Heart right ventricle (tissue), 16 donors: ENCODE results near the gene FHOD3. TPM values are rescaled to one million over a fixed set of nuclear protein-coding genes. Genes with fewer than 3 reads are reported as not detected.
"Not testable (repeated sequence)": the region's sequence is repeated elsewhere in the genome, so short reads cannot be mapped to it uniquely, and the experiment has no call there.

ENCODE experiments used
- ATAC-seq, 8 donors: fragments of 200-7000 bp; cut with Tn5 transposase; one replicate each; pipeline ENCODE4 v1.9.1; 2020; ENCODE audit warnings: mild to moderate bottlenecking in 8 of 8, moderate library complexity in 8 of 8, moderate number of reproducible peaks in 1 of 8
- DNase-seq, 2 donors: peaks; one replicate each; pipeline ENCODE4 v3.0.0-alpha.2; 2020
- H3K27ac ChIP-seq, 10 donors: fragments of 200-600 bp; sonication (generic) in 2 of 10; one replicate each; pipeline versions ENCODE4 v1.5.0 to v1.8.0; 2020 to 2022; ENCODE audit warnings: mild to moderate bottlenecking in 3 of 10
- H3K27me3 ChIP-seq, 7 donors: fragments of 200-600 bp; one replicate each; pipeline ENCODE4 v1.8.0; 2021 to 2022; ENCODE audit warnings: mild to moderate bottlenecking in 2 of 7
- H3K36me3 ChIP-seq, 9 donors: fragments of 200-600 bp; sonication (generic) in 1 of 9; one replicate each; pipeline versions ENCODE4 v1.5.0 to v1.8.0; 2020 to 2022; ENCODE audit warnings: mild to moderate bottlenecking in 2 of 9
- H3K4me1 ChIP-seq, 9 donors: fragments of 200-600 bp; sonication (generic) in 1 of 9; one replicate each; pipeline versions ENCODE4 v1.5.0 to v1.8.0; 2020 to 2022; ENCODE audit warnings: mild to moderate bottlenecking in 4 of 9
- H3K4me3 ChIP-seq, 10 donors: fragments of 200-600 bp; sonication (generic) in 2 of 10; one replicate each; pipeline versions ENCODE4 v1.5.0 to v1.8.0; 2020 to 2022; ENCODE audit warnings: mild to moderate bottlenecking in 7 of 10, moderate library complexity in 2 of 10
- H3K9me3 ChIP-seq, 11 donors: fragments of 200-600 bp in 10 of 11; sonication (generic) in 2 of 11; one replicate each; pipeline versions ENCODE4 v1.5.0 to v1.8.0; 2013 to 2022; ENCODE audit warnings: mild to moderate bottlenecking in 2 of 11, control low read depth in 1 of 11, moderate library complexity in 1 of 11
- CTCF ChIP-seq, 9 donors: fragments of 200-600 bp; sonication (generic) in 2 of 9; IDR thresholded peaks; one replicate each; pipeline versions ENCODE4 v1.5.0 to v1.8.0; 2021 to 2022; ENCODE audit warnings: antibody characterized with exemption in 9 of 9, mild to moderate bottlenecking in 5 of 9, moderate library complexity in 1 of 9
- WGBS, 2 donors: extraction: QIAGEN DNeasy Blood & Tissue Kit; methylation state at CpG; one replicate each; pipeline ENCODE4 v1.1.7; 2013; ENCODE audit warnings: inconsistent platforms in 1 of 2; 5-methylcytosine and 5-hydroxymethylcytosine counted together
- intact Hi-C, 10 donors: fragments of 100-400 bp; cut with DNase I; formaldehyde crosslinking; loops; one replicate each; pipeline versions ENCODE4 v1.11.1 to v1.14.2; 2022
- polyA plus RNA-seq, 2 donors: library from polyadenylated mRNA; stranded (reverse); fragments of 200-250 nt; gene quantifications; one replicate each; pipeline ENCODE4 v1.2.3, GENCODE V29; 2013
- total RNA-seq, 10 donors: library from RNA; stranded (reverse); fragmentation: NEBNext Ultra II Directional in 3 of 10; extraction: Animal tissue kit (Norgen Biotek cat#: 25700) in 3 of 10; gene quantifications; one replicate each; pipeline versions ENCODE4 v1.2.1 to v1.2.4, GENCODE V29; 2021 to 2023
- donor health status: Arrhythmogenic right ventricular cardiomyopathy.
- donor health status: ischemic (EF 13 %, LVEDD 7.1; RV severe dilation, severe dysfunction).
- donor health status: healthy with polysubstance abuse.
- donor health status: DM: no; HTN: yes; CAD: no.
- donor health status: DM: no; HTN: no; CAD: no.
- donor health status: ischemic (EF 25% LVEDD 6.9; RV normal size, moderate dysfunction).
- donor health status: ischemic (EF 25% LVEDD 5.7; RV mildly dilated, moderate dysfunction).
- donor health status: healthy.
- donor health status: DM: yes; HTN: yes; CAD: no.
- donor health status: Ischemic cardiomyopathy.
- donor health status: ischemic (EF 35%, LVEDD 5.7; RV mildly dilated, moderate dysfunction).
- donor health status: nonischemic (EF 11% LVEDD 7.7; RV severe dilation, severe dysfunction).
- donor health status: DM: yes; HTN: yes; CAD: no.
- donor health status: PGD.
- donor health status: ischemic (EF 29% LVEDD 5.4; RV normal size, mild dysfunction).
- donor health status: nonischemic (EF 23%, LVEDD 6.1; RV moderate dilation, normal function).

Gene FHOD3
- total and polyA plus RNA-seq, 12 donors: 81.8 to 484 (median 356) TPM

GRCh38 chr18:36350839-36351469 lies 53.4 kb downstream of the FHOD3 start:
- TF ChIP-seq CTCF (IDR thresholded peaks at IDR 0.05): no peak
- peaks cover 3 to 62% (median 21%) of the 10 kb centered on the region in 9 donors for H3K4me1 ChIP-seq
- ATAC-seq (no peak), DNase-seq (no peak)
- H3K4me3 ChIP-seq: no peak overlapping the region
- H3K36me3 ChIP-seq: no peaks in the 10 kb centered on the region
- WGBS, 2 donors: 66 to 67% methylated on average over 9 of the region's 9 CpGs
- H3K27ac ChIP-seq: peak overlapping the region in 4 of 10 donors; percentile 26 to 60 (median 44)
- H3K9me3 ChIP-seq: no peaks in the 10 kb centered on the region
- intact Hi-C loops: loop anchor here in 1 of 10 donors (10.0 kb wide), 1 partner anchor 64 kb away; no protein-coding TSS in a partner anchor
- no peaks in the 10 kb centered on the region for H3K27me3 ChIP-seq

GRCh38 chr18:36352384-36352783 lies 54.9 kb downstream of the FHOD3 start:
- no peak for DNase-seq
- peak overlapping the region in 2 of 10 donors; percentile 6 to 28 for H3K27ac ChIP-seq
- no peak for TF ChIP-seq CTCF (IDR thresholded peaks at IDR 0.05)
- H3K27me3 ChIP-seq: no peaks in the 10 kb centered on the region
- H3K4me3 ChIP-seq: no peak overlapping the region
- intact Hi-C loops: loop anchor here in 1 of 10 donors (10.0 kb wide), 1 partner anchor 62 kb away; no protein-coding TSS in a partner anchor
- H3K36me3 ChIP-seq: peaks cover 0 to 7% (median 0%) of the 10 kb centered on the region in 9 donors
- peak in 6 of 8 donors; percentile 23 to 36 (median 32) for ATAC-seq
- H3K9me3 ChIP-seq: no peaks in the 10 kb centered on the region
- H3K4me1 ChIP-seq: peaks cover 3 to 62% (median 21%) of the 10 kb centered on the region in 9 donors
- WGBS, 2 donors: 17 to 31% methylated on average over 3 of the region's 3 CpGs

GRCh38 chr18:36354989-36355388 lies 57.5 kb downstream of the FHOD3 start:
- Histone ChIP-seq H3K36me3 (peaks cover 0 to 21% (median 0%) of the 10 kb centered on the region in 9 donors), H3K9me3 (no peaks in the 10 kb centered on the region), H3K27ac (peak overlapping the region in 1 of 10 donors; percentile 2), H3K4me3 (no peak overlapping the region), H3K4me1 (peaks cover 0 to 45% (median 13%) of the 10 kb centered on the region in 9 donors), H3K27me3 (no peaks in the 10 kb centered on the region)
- 49 to 61% methylated on average over 5 of the region's 5 CpGs for WGBS, 2 donors
- ATAC-seq (peak in 2 of 8 donors; percentile 31 to 40), DNase-seq (no peak)
- no peak for TF ChIP-seq CTCF (IDR thresholded peaks at IDR 0.05)
- intact Hi-C loops: loop anchor here in 1 of 10 donors (10.0 kb wide), 1 partner anchor 60 kb away; no protein-coding TSS in a partner anchor

GRCh38 chr18:36355511-36355910 lies 58.0 kb downstream of the FHOD3 start:
- intact Hi-C loops: loop anchor here in 1 of 10 donors (10.0 kb wide), 1 partner anchor 59 kb away; no protein-coding TSS in a partner anchor
- no peak for TF ChIP-seq CTCF (IDR thresholded peaks at IDR 0.05)
- H3K27ac ChIP-seq: peak overlapping the region in 1 of 10 donors; percentile 2
- DNase-seq (no peak), ATAC-seq (peak in 2 of 8 donors; percentile 10 to 35)
- H3K9me3 ChIP-seq: no peaks in the 10 kb centered on the region
- H3K36me3 ChIP-seq: peaks cover 0 to 21% (median 0%) of the 10 kb centered on the region in 9 donors
- no peak overlapping the region for H3K4me3 ChIP-seq
- 63 to 66% methylated on average over 7 of the region's 7 CpGs for WGBS, 2 donors
- H3K27me3 ChIP-seq: no peaks in the 10 kb centered on the region
- peaks cover 0 to 44% (median 11%) of the 10 kb centered on the region in 9 donors for H3K4me1 ChIP-seq

GRCh38 chr18:36356741-36357140 lies 59.2 kb downstream of the FHOD3 start:
- DNase-seq, H3K27ac ChIP-seq, H3K4me3 ChIP-seq, H3K9me3 ChIP-seq, ATAC-seq, H3K27me3 ChIP-seq: not testable (repeated sequence)
- peaks cover 0 to 21% (median 0%) of the 10 kb centered on the region in 9 donors for H3K36me3 ChIP-seq
- intact Hi-C loops: loop anchor here in 1 of 10 donors (10.0 kb wide), 1 partner anchor 58 kb away; no protein-coding TSS in a partner anchor
- 75 to 78% methylated on average over 6 of the region's 6 CpGs for WGBS, 2 donors
- H3K4me1 ChIP-seq: peaks cover 0 to 34% (median 8%) of the 10 kb centered on the region in 9 donors
